GM19438 (cell line): ENCODE results near the gene SULT2A1.
"Not testable (repeated sequence)": the region's sequence is repeated elsewhere in the genome, so short reads cannot be mapped to it uniquely, and the experiment has no call there.

Source experiments
- ATAC-seq: cut with Tn5 transposase; IDR thresholded peaks from one replicate; pipeline ENCODE4 v1.9.1; 2021; ENCODE audit warnings: low read depth; ENCODE audit not compliant: unreplicated experiment

The SULT2A1 gene

GRCh38 chr19:47861630-47862029 is 24.5 kb downstream of the SULT2A1 start:
- no peak for ATAC-seq

GRCh38 chr19:47860602-47861297 is 25.4 kb downstream of the SULT2A1 start:
- ATAC-seq: no peak

- ATAC-seq: not testable (repeated sequence)
Observed at GRCh38 chr19:47859838-47860237, 26.3 kb downstream of the SULT2A1 start.

- not testable (repeated sequence) for ATAC-seq
Observed at GRCh38 chr19:47858646-47859285, 27.3 kb downstream of the SULT2A1 start, which contains the start of gene TPRX2. Gene TPRX2 (plus strand): TSS chr19:47859235. CDS start chr19:47859247, 12 bp downstream.

- not testable (repeated sequence) for ATAC-seq
Observed at GRCh38 chr19:47858231-47858630, 27.9 kb downstream of the SULT2A1 start.

- no peak for ATAC-seq
Observed at GRCh38 chr19:47854459-47854858, 31.7 kb downstream of the SULT2A1 start.

GRCh38 chr19:47853003-47853402 is 33.1 kb downstream of the SULT2A1 start:
- no peak for ATAC-seq

- ATAC-seq: no peak
Observed at GRCh38 chr19:47848823-47849473, 37.2 kb downstream of the SULT2A1 start.

GRCh38 chr19:47848425-47848822 is 37.7 kb downstream of the SULT2A1 start:
- ATAC-seq: no peak

GRCh38 chr19:47842941-47843340 is 43.2 kb downstream of the SULT2A1 start:
- no peak for ATAC-seq

GRCh38 chr19:47839913-47840312 is 46.2 kb downstream of the SULT2A1 start:
- ATAC-seq: no peak

GRCh38 chr19:47839411-47839810 is 46.7 kb downstream of the SULT2A1 start:
- no peak for ATAC-seq

GRCh38 chr19:47836038-47836437 is 50.1 kb downstream of the SULT2A1 start:
- no peak for ATAC-seq

GRCh38 chr19:47832723-47833122 is 53.4 kb downstream of the SULT2A1 start:
- ATAC-seq: no peak

- ATAC-seq: no peak
Observed at GRCh38 chr19:47826800-47827199, 59.3 kb downstream of the SULT2A1 start.

- ATAC-seq: no peak
Observed at GRCh38 chr19:47824396-47824795, 61.7 kb downstream of the SULT2A1 start.

- ATAC-seq: no peak
Observed at GRCh38 chr19:47821460-47822020, 64.6 kb downstream of the SULT2A1 start, which contains the start of gene CRX. Gene CRX (plus strand): TSS chr19:47821937. CDS start chr19:47834444, 12,507 bp downstream.
